H9 (cell line): Measurements from ENCODE around the gene FAM229B. TPM values are rescaled to one million over a fixed set of nuclear protein-coding genes. Genes with fewer than 3 reads are reported as not detected.
"Not testable (repeated sequence)": the region's sequence is repeated elsewhere in the genome, so short reads cannot be mapped to it uniquely, and the experiment has no call there.

Experiments
- DNase-seq: peaks from one replicate; pipeline ENCODE4 v3.0.0-alpha.2; 2017
- H2AFZ ChIP-seq: one replicate; pipeline ENCODE4 v1.6.1; 2013; ENCODE audit warnings: mild to moderate bottlenecking, low read length, control low read depth, moderate library complexity
- H2AK5ac ChIP-seq: 2 replicates; pipeline ENCODE4 v1.6.1; 2013; ENCODE audit warnings: low read length, control low read depth, mixed read lengths; ENCODE audit not compliant: insufficient read length
- H2BK120ac ChIP-seq: one replicate; pipeline ENCODE4 v1.6.1; 2013; ENCODE audit warnings: low read depth, mild to moderate bottlenecking, low read length, control low read depth, inconsistent platforms; ENCODE audit not compliant: poor library complexity, severe bottlenecking
- H2BK12ac ChIP-seq: 2 replicates; pipeline ENCODE4 v1.6.1; 2013; ENCODE audit warnings: low read length, control low read depth, mixed read lengths, low read depth; ENCODE audit not compliant: insufficient read length
- H2BK15ac ChIP-seq: 2 replicates; pipeline ENCODE4 v1.6.1; 2013; ENCODE audit warnings: low read depth, low read length, control low read depth
- H2BK20ac ChIP-seq: one replicate; pipeline ENCODE4 v1.6.1; 2013; ENCODE audit warnings: low read depth, mild to moderate bottlenecking, low read length, control low read depth, inconsistent platforms; ENCODE audit not compliant: poor library complexity, severe bottlenecking
- H2BK5ac ChIP-seq: 2 replicates; pipeline ENCODE4 v1.6.1; 2013; ENCODE audit warnings: low read length, control low read depth, mixed read lengths; ENCODE audit not compliant: insufficient read length
- H3K14ac ChIP-seq: 2 replicates; pipeline ENCODE4 v1.6.1; 2013; ENCODE audit warnings: low read length, control low read depth; ENCODE audit not compliant: insufficient read depth
- H3K18ac ChIP-seq: 2 replicates; pipeline ENCODE4 v1.6.1; 2013; ENCODE audit warnings: low read depth, mild to moderate bottlenecking, mixed read lengths, low read length, control low read depth; ENCODE audit not compliant: insufficient read length
- H3K23ac ChIP-seq: 2 replicates; pipeline ENCODE4 v1.6.1; 2013; ENCODE audit warnings: low read length, control low read depth, mixed read lengths, low read depth; ENCODE audit not compliant: insufficient read length
- H3K23me2 ChIP-seq: 2 replicates; pipeline ENCODE4 v1.6.1; 2013; ENCODE audit warnings: low read depth, mild to moderate bottlenecking, mixed read lengths, low read length, control low read depth; ENCODE audit not compliant: insufficient read length, poor library complexity, severe bottlenecking
- H3K27ac ChIP-seq: 2 replicates; pipeline ENCODE4 v1.5.1; 2013; ENCODE audit warnings: low read length, control low read depth, mixed read lengths, low read depth; ENCODE audit not compliant: insufficient read length
- H3K27me3 ChIP-seq: 2 replicates; pipeline ENCODE4 v1.6.1; 2013; ENCODE audit warnings: low read length, control low read depth, inconsistent platforms; ENCODE audit not compliant: insufficient read depth
- H3K4ac ChIP-seq: 2 replicates; pipeline ENCODE4 v1.6.1; 2013; ENCODE audit warnings: low read depth, mild to moderate bottlenecking, control low read depth, inconsistent platforms, low read length, moderate library complexity
- H3K4me1 ChIP-seq: 2 replicates; pipeline ENCODE4 v1.6.1; 2013; ENCODE audit warnings: low read length, control low read depth, inconsistent platforms; ENCODE audit not compliant: insufficient read depth
- H3K4me2 ChIP-seq: 2 replicates; pipeline ENCODE4 v1.6.1; 2013; ENCODE audit warnings: low read length, control low read depth, mixed read lengths; ENCODE audit not compliant: insufficient read length, insufficient read depth
- H3K56ac ChIP-seq: 2 replicates; pipeline ENCODE4 v1.6.1; 2013; ENCODE audit warnings: low read depth, mild to moderate bottlenecking, mixed read lengths, low read length, control low read depth; ENCODE audit not compliant: insufficient read length
- H3K79me1 ChIP-seq: 2 replicates; pipeline ENCODE4 v1.6.1; 2013; ENCODE audit warnings: low read depth, mild to moderate bottlenecking, moderate library complexity, low read length, control low read depth, inconsistent platforms; ENCODE audit not compliant: insufficient read depth, poor library complexity, severe bottlenecking
- H3K79me2 ChIP-seq: 2 replicates; pipeline ENCODE4 v1.6.1; 2013; ENCODE audit warnings: low read length, control low read depth, inconsistent platforms; ENCODE audit not compliant: insufficient read depth
- H3K9ac ChIP-seq: 2 replicates; pipeline ENCODE4 v1.6.1; 2013; ENCODE audit warnings: low read length, control low read depth, mixed read lengths; ENCODE audit not compliant: insufficient read length; ENCODE audit errors: extremely low read depth
- H3K9me3 ChIP-seq: one replicate; pipeline ENCODE4 v1.6.1; 2013; ENCODE audit warnings: low read depth, low read length, inconsistent platforms; ENCODE audit not compliant: control insufficient read depth
- H3T11ph ChIP-seq: one replicate; pipeline ENCODE4 v1.6.1; 2013; ENCODE audit warnings: mild to moderate bottlenecking, low read length, control low read depth, inconsistent platforms
- H4K20me1 ChIP-seq: one replicate; pipeline ENCODE4 v1.6.1; 2013; ENCODE audit not compliant: control insufficient read depth, insufficient read length, insufficient read depth
- H4K5ac ChIP-seq: 2 replicates; pipeline ENCODE4 v1.6.1; 2013; ENCODE audit warnings: low read depth, mild to moderate bottlenecking, mixed read lengths, low read length, control low read depth; ENCODE audit not compliant: insufficient read length
- H4K8ac ChIP-seq: replicated peaks from 2 replicates; pipeline ENCODE4 v1.6.1; 2013; ENCODE audit warnings: low read length, control low read depth, mixed read lengths, low read depth; ENCODE audit not compliant: insufficient read length
- H4K91ac ChIP-seq: 2 replicates; pipeline ENCODE4 v1.6.1; 2013; ENCODE audit warnings: low read depth, mild to moderate bottlenecking, moderate library complexity, mixed read lengths, low read length, control low read depth; ENCODE audit not compliant: insufficient read length
- H3K27ac Mint-ChIP-seq, 3 experiments: 2 replicates in 2 of 3; 3 replicates in 1 of 3; pipeline ENCODE4 v1.8.0; 2020 to 2021; ENCODE audit warnings: mixed read lengths in 3 of 3, mild to moderate bottlenecking in 1 of 3, moderate library complexity in 1 of 3
- H3K27me3 Mint-ChIP-seq: 2 replicates; pipeline ENCODE4 v1.8.0; 2021; ENCODE audit warnings: low read depth, mild to moderate bottlenecking, moderate library complexity, mixed read lengths
- H3K36me3 Mint-ChIP-seq, 3 experiments: 2 replicates in 2 of 3; 3 replicates in 1 of 3; pipeline ENCODE4 v1.8.0; 2020 to 2021; ENCODE audit warnings: low read depth in 3 of 3, mixed read lengths in 3 of 3; ENCODE audit not compliant: insufficient read depth in 1 of 3
- H3K4me1 Mint-ChIP-seq, 2 experiments: 2 replicates each; pipeline ENCODE4 v1.8.0; 2020; ENCODE audit warnings: mixed read lengths in 2 of 2
- H3K4me3 Mint-ChIP-seq, 2 experiments: 2 replicates in 1 of 2; 3 replicates in 1 of 2; pipeline ENCODE4 v1.8.0; 2020 to 2021; ENCODE audit warnings: mild to moderate bottlenecking in 2 of 2, mixed read lengths in 2 of 2, moderate library complexity in 1 of 2
- H3K9me3 Mint-ChIP-seq, 2 experiments: 2 replicates in 1 of 2; 3 replicates in 1 of 2; pipeline ENCODE4 v1.8.0; 2020; ENCODE audit warnings: mild to moderate bottlenecking in 2 of 2, mixed read lengths in 2 of 2, moderate library complexity in 1 of 2
- CTCF ChIP-seq: fragments of 200-600 bp; sonication (generic); conservative IDR thresholded peaks from 3 replicates; pipeline ENCODE4 v1.8.0; 2021; ENCODE audit warnings: antibody characterized with exemption, mild to moderate bottlenecking
- WGBS: extraction: QIAGEN DNeasy Blood & Tissue Kit; methylation state at CpG from one replicate; pipeline ENCODE4 v1.1.7; 2013; ENCODE audit warnings: missing lambda C conversion rate, low lambda C conversion rate, mixed read lengths; ENCODE audit not compliant: insufficient read length; ENCODE audit errors: extremely low coverage; 5-methylcytosine and 5-hydroxymethylcytosine counted together
- total RNA-seq: library from RNA; stranded (reverse); gene quantifications from 2 replicates; pipeline ENCODE4 v1.2.1, GENCODE V29; 2021

Gene FAM229B
- total RNA-seq, 1 experiment from 2014 or later: 8.2 TPM

- H3K27ac Mint-ChIP-seq: no peak overlapping the region
- Histone ChIP-seq H3K18ac (no peak overlapping the region), H3K9ac (no peak overlapping the region), H3K14ac (no peak overlapping the region), H2AK5ac (no peak overlapping the region), H4K91ac (no peak overlapping the region), H3K56ac (no peak overlapping the region), H3T11ph (no peak overlapping the region), H3K9me3 (no peaks in the 10 kb centered on the region), H3K79me1 (no peaks in the 10 kb centered on the region), H3K79me2 (no peaks in the 10 kb centered on the region), H2BK120ac (no peak overlapping the region), H2BK12ac (no peak overlapping the region), H3K4me1 (peaks cover 4% of the 10 kb centered on the region; the same call in 1 of the 2 replicates), H3K27ac (no peak overlapping the region), H2AFZ (no peak overlapping the region), H4K20me1 (no peaks in the 10 kb centered on the region), H3K23ac (no peak overlapping the region), H3K4ac (no peak overlapping the region), H2BK5ac (no peak overlapping the region), H2BK20ac (no peak overlapping the region), H3K4me2 (no peak overlapping the region), H2BK15ac (no peak overlapping the region), H4K8ac (no peak overlapping the region), H4K5ac (no peak overlapping the region), H3K23me2 (no peaks in the 10 kb centered on the region), H3K27me3 (no peaks in the 10 kb centered on the region)
- WGBS: no CpG with 5 or more reads among the region's 3 CpGs
- H3K4me3 Mint-ChIP-seq: no peak overlapping the region
- TF ChIP-seq CTCF: no peak
- no peaks in the 10 kb centered on the region; the same call in 1 of the 2 replicates for H3K27me3 Mint-ChIP-seq
- DNase-seq: no peak
- peaks cover 4 to 7% of the 10 kb centered on the region in 2 experiments; a peak in 3 of 5 replicates for H3K9me3 Mint-ChIP-seq
- peaks cover 0 to 3% of the 10 kb centered on the region in 2 experiments; a peak in 2 of 4 replicates for H3K4me1 Mint-ChIP-seq
- peaks cover 0 to 7% (median 0%) of the 10 kb centered on the region in 3 experiments; a peak in 2 of 7 replicates for H3K36me3 Mint-ChIP-seq
Observed at GRCh38 chr6:112044856-112045255, 42.5 kb upstream of the FAM229B start.

DNA sequence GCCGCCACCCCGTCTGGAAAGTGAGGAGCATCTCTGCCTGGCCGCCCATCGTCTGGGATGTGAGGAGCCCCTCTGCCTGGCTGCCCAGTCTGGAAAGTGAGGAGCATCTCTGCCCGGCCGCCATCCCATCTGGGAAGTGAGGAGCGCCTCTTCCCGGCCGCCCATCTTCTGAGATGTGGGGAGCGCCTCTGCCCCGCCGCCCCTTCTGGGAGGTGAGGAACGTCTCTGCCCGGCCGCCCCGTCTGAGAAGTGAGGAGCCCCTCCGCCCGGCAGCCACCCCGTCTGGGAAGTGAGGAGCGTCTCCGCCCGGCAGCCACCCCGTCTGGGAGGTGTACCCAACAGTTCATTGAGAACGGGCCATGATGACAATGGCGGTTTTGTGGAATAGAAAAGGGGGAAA lies 39.9 kb upstream of the FAM229B start:
- H4K91ac ChIP-seq, H3K23me2 ChIP-seq, H3K4me1 ChIP-seq, H3K79me1 ChIP-seq, H2BK5ac ChIP-seq, H3K27me3 Mint-ChIP-seq, H2AFZ ChIP-seq, H3K9me3 ChIP-seq, H4K8ac ChIP-seq, H3K23ac ChIP-seq, H3K56ac ChIP-seq, H3K14ac ChIP-seq, H2BK20ac ChIP-seq, H3K4me3 Mint-ChIP-seq, H3K79me2 ChIP-seq, H3K27ac Mint-ChIP-seq, H4K20me1 ChIP-seq, DNase-seq, H3K4me1 Mint-ChIP-seq, H3K4ac ChIP-seq, H3K4me2 ChIP-seq, H2AK5ac ChIP-seq, H2BK12ac ChIP-seq, H3K9me3 Mint-ChIP-seq, H2BK15ac ChIP-seq, H4K5ac ChIP-seq, H3K27me3 ChIP-seq, H3K27ac ChIP-seq, H3K18ac ChIP-seq, H2BK120ac ChIP-seq, H3K9ac ChIP-seq, H3T11ph ChIP-seq, H3K36me3 Mint-ChIP-seq: not testable (repeated sequence)
- no CpG with 5 or more reads among the region's 25 CpGs for WGBS
